ENCODE results near the gene TCEA2.
A peak's percentile ranks its signal among the peaks of the same experiment; 100 is the strongest.

TCEA2 gene

GRCh38 chr20:64091770-64092169, 28.8 kb downstream of the TCEA2 start:
- no peaks in the 10 kb centered on the region for H3K27me3 ChIP-seq (ENCODE audit: control insufficient read depth, insufficient read depth, low read length)
- H3K36me3 ChIP-seq (ENCODE audit: control insufficient read depth, insufficient read depth, low read length): no peaks in the 10 kb centered on the region
- H3K4me2 ChIP-seq (ENCODE audit: low read length): no peak overlapping the region
- H2AFZ ChIP-seq: no peak overlapping the region
- no peak for TF ChIP-seq CTCF (IDR thresholded peaks at IDR 0.05)
- H3K4me3 ChIP-seq (ENCODE audit: low read depth, low read length): no peak overlapping the region
- H3K79me2 ChIP-seq: no peaks in the 10 kb centered on the region
- peaks cover 16% of the 10 kb centered on the region for H3K4me1 ChIP-seq
- H3K27ac ChIP-seq: no peak overlapping the region
- no peak overlapping the region for H3K9ac ChIP-seq
- H3K9me3 ChIP-seq (ENCODE audit: control insufficient read depth, low read length): no peaks in the 10 kb centered on the region

GRCh38 chr20:64092258-64093012, 29.4 kb downstream of the TCEA2 start:
- TF ChIP-seq CTCF (IDR thresholded peaks at IDR 0.05): no peak
- Histone ChIP-seq H3K9ac (no peak overlapping the region), H3K27ac (no peak overlapping the region), H3K4me3 (ENCODE audit: low read depth, low read length) (no peak overlapping the region), H2AFZ (no peak overlapping the region), H3K79me2 (no peaks in the 10 kb centered on the region), H3K4me1 (peaks cover 16% of the 10 kb centered on the region), H3K9me3 (ENCODE audit: control insufficient read depth, low read length) (no peaks in the 10 kb centered on the region), H3K4me2 (ENCODE audit: low read length) (no peak overlapping the region), H3K27me3 (ENCODE audit: control insufficient read depth, insufficient read depth, low read length) (no peaks in the 10 kb centered on the region), H3K36me3 (ENCODE audit: control insufficient read depth, insufficient read depth, low read length) (no peaks in the 10 kb centered on the region)

- no peaks in the 10 kb centered on the region for H3K9me3 ChIP-seq (ENCODE audit: control insufficient read depth, low read length)
- no peak overlapping the region for H3K4me3 ChIP-seq (ENCODE audit: low read depth, low read length)
- H3K4me1 ChIP-seq: peaks cover 16% of the 10 kb centered on the region
- no peaks in the 10 kb centered on the region for H3K79me2 ChIP-seq
- H3K27me3 ChIP-seq (ENCODE audit: control insufficient read depth, insufficient read depth, low read length): no peaks in the 10 kb centered on the region
- H2AFZ ChIP-seq: no peak overlapping the region
- no peaks in the 10 kb centered on the region for H3K36me3 ChIP-seq (ENCODE audit: control insufficient read depth, insufficient read depth, low read length)
- no peak overlapping the region for H3K9ac ChIP-seq
- H3K4me2 ChIP-seq (ENCODE audit: low read length): no peak overlapping the region
- TF ChIP-seq CTCF (IDR thresholded peaks at IDR 0.05): no peak
- H3K27ac ChIP-seq: no peak overlapping the region
Measured at GRCh38 chr20:64093013-64093503, 30.1 kb downstream of the TCEA2 start.

GRCh38 chr20:64095455-64095854, 32.5 kb downstream of the TCEA2 start:
- H2AFZ ChIP-seq: no peak overlapping the region
- no peaks in the 10 kb centered on the region for H3K9me3 ChIP-seq (ENCODE audit: control insufficient read depth, low read length)
- H3K27me3 ChIP-seq (ENCODE audit: control insufficient read depth, insufficient read depth, low read length): no peaks in the 10 kb centered on the region
- TF ChIP-seq CTCF (IDR thresholded peaks at IDR 0.05): no peak
- no peak overlapping the region for H3K4me2 ChIP-seq (ENCODE audit: low read length)
- H3K79me2 ChIP-seq: no peaks in the 10 kb centered on the region
- no peaks in the 10 kb centered on the region for H3K36me3 ChIP-seq (ENCODE audit: control insufficient read depth, insufficient read depth, low read length)
- H3K4me3 ChIP-seq (ENCODE audit: low read depth, low read length): no peak overlapping the region
- H3K4me1 ChIP-seq: peaks cover 16% of the 10 kb centered on the region
- H3K27ac ChIP-seq: no peak overlapping the region
- no peak overlapping the region for H3K9ac ChIP-seq

- Histone ChIP-seq H3K27ac (peak overlapping the region; percentile 6), H3K79me2 (no peaks in the 10 kb centered on the region), H2AFZ (peak overlapping the region; percentile 25), H3K36me3 (ENCODE audit: control insufficient read depth, insufficient read depth, low read length) (no peaks in the 10 kb centered on the region), H3K9ac (no peak overlapping the region), H3K4me3 (ENCODE audit: low read depth, low read length) (no peak overlapping the region), H3K27me3 (ENCODE audit: control insufficient read depth, insufficient read depth, low read length) (no peaks in the 10 kb centered on the region), H3K9me3 (ENCODE audit: control insufficient read depth, low read length) (no peaks in the 10 kb centered on the region), H3K4me2 (ENCODE audit: low read length) (no peak overlapping the region), H3K4me1 (peaks cover 16% of the 10 kb centered on the region)
- no peak for TF ChIP-seq CTCF (IDR thresholded peaks at IDR 0.05)
Measured at GRCh38 chr20:64095927-64096326, 32.9 kb downstream of the TCEA2 start.

Measured in parathyroid adenoma (tissue), 2 donors.